ENCODE data around the gene TAPT1.

The TAPT1 gene, protein sequence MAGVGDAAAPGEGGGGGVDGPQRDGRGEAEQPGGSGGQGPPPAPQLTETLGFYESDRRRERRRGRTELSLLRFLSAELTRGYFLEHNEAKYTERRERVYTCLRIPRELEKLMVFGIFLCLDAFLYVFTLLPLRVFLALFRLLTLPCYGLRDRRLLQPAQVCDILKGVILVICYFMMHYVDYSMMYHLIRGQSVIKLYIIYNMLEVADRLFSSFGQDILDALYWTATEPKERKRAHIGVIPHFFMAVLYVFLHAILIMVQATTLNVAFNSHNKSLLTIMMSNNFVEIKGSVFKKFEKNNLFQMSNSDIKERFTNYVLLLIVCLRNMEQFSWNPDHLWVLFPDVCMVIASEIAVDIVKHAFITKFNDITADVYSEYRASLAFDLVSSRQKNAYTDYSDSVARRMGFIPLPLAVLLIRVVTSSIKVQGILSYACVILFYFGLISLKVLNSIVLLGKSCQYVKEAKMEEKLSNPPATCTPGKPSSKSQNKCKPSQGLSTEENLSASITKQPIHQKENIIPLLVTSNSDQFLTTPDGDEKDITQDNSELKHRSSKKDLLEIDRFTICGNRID

DNA sequence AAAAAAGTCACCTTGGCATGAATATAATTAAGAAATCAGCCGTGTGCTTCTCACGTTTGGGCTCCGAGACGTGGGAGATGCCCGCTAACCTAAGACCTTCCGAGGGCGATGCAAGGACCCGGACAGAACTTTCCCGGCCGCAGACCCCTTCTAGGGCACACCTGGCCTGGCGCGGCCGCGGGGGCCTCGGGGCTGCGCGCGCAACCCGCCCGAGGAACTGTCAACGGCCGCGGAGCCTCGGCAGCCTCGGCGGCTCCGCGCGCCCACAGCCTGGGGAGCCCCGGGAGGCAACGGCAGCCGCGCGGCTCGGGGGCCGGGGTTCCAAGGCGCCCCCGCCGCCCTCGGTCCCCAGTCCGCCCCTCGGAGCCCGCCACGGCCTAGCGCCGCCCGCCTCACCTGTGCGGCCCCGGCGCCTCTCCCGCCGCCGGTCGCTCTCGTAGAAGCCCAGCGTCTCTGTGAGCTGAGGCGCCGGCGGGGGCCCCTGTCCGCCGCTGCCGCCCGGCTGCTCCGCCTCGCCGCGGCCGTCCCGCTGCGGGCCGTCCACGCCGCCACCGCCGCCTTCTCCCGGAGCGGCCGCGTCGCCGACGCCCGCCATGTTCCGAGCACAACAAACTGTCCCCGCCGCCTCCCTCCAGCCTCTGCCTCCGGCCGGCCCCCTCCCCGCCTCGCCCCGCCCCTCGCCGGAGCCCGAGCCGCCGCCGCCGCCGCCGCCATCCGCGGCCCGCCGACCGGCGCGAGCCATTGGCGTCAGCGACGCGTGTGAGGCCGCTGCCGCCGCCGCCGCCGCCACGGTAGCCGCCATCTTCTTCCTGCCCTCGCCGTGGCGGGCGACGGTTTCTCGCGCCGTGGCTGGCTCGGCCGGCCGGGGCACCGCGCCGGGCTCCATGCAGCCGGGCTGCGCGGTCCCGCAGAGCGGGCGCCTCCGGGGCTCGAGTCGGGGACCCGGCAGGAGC lies at the start of gene TAPT1:
Gene TAPT1, minus strand, starts transcription at position 609 of the 953 bp plus-strand sequence. Its CDS starts 14 bp downstream, at position 595.
- peak; percentile 24 to 34 for DNase-seq (ENCODE audit: low read depth in 2 of 2)

DNA sequence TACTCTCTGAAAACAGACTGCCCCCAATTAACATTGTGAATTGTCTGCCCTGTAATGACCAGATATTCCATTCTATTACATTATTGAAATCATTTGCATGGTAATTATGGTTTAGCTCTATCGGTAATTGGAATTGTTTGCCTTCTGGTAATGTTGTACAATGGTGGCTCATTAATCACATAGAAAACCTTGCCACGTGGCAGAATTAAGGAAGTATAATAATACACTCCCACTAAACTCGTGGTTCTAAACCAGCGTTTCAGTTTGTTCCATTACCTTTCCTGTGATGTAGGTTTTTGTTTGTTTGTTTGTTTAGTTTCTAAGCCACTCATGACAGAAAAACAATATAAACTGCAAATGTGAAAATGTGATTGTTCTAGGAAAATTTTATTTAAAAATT lies 45.1 kb upstream of the TAPT1 start:
- DNase-seq (ENCODE audit: low read depth in 2 of 2), result no peak

DNA sequence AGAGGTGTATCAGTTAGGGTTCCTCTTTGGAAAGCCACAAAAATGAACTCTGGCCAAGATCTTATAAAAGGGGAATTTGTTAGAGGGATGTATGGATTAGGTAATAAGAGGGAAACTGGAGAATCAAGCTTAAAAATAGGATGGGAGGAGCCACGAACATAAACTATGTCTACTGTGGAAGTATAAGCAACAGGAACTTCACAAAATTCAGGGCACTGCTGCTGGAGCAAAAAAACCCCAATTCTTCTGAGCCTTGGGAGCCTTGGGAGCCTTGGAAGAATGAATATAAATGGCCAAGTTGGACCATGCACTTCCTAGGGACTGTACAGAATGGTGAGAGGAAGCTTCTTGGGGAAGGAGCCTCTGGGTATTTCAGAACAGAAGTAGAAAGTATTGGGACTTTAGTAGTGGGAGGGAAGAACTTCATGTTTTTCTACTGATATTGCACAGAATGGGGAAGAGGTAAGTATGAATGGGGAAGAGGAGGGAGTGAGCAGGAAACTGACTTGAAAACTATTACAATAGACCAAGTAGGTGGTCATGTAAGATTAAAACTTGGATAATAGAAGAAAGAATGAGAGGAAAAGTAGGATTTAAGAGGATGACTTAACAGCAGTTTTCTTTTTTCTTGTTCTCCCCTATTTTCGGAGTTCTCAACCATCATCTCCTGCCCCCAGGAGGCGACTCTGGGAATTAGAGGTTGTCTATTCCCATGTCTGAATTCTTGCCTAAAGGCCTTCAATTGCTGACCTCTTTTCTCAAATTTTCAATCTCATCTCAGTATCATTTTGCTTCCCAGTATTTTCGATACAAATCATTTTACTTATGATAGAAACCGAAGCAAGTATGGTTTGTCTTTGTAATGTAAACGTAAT lies 44.4 kb upstream of the TAPT1 start:
- DNase-seq (ENCODE audit: low read depth in 2 of 2), result no peak

DNA sequence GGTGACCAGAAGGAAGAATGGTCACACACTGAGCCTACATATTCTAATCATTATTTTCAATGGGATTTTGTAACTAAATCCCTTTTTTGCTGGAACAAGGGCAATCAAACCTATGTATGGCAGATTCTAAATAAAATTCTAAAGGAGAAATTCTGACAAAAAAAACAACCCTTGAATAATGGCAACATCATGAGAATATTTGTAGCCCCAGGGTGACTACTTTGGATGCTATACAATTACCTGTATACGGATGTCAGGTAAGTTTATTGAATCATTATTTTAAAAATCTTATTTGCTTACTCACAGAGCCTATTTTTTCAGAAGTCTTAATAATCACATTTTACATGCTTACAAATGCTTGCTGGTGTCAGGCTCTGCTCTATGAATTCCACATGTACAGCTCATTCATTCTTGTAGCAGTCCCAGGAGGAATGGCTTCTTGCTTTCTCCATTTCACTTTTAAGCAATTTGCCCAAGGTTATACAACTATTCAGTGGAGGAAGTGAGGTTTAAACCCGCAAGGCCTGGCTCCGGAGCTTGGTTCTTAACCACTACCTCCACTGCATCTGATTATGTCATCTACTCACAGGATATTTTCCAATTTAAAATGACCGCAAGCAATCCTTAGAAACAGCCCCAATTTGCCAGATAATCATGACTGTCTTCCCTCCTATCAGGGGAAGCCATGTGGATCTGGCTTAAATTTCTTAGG lies 43.6 kb upstream of the TAPT1 start:
- DNase-seq (ENCODE audit: low read depth in 2 of 2), result peak; percentile 99

DNA sequence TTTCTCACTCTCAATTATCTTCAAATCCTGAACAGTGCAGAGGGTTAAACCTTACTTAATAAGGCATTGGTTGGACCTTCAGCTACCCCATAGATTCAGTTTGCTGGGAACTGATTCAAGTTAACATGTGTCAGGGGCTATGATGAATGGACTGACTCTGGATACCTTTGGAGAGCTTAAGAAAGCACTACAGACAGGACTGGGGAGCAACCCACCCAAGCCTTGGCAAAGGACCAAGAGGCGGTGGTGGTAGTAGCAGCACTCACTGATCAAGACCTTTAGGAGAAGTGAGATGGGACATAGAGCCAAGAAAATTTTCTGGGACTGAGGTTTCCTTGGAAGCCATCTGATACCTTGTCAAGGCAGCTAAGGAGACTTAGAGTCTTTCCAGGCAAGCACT lies 43.0 kb upstream of the TAPT1 start:
- no peak for DNase-seq (ENCODE audit: low read depth in 2 of 2)

DNA sequence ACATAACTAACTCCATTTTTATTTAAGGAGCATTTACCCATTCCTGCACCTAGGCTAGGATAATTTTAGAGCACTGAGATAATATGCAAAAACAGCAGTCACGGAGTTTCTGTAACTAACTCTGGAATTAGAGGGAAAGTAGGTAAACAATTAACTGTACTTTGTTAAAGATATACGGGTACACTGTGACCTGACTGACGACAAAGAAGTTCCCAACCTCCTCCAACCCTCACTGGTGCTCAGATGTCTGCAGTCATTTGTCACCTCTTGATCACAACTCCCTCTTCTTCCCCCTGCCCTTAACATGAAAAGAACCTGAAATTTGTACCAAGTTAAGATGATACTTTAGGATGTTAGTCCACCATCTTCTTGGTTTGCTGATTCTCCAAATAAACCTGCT lies 42.0 kb upstream of the TAPT1 start:
- no peak for DNase-seq (ENCODE audit: low read depth in 2 of 2)

DNA sequence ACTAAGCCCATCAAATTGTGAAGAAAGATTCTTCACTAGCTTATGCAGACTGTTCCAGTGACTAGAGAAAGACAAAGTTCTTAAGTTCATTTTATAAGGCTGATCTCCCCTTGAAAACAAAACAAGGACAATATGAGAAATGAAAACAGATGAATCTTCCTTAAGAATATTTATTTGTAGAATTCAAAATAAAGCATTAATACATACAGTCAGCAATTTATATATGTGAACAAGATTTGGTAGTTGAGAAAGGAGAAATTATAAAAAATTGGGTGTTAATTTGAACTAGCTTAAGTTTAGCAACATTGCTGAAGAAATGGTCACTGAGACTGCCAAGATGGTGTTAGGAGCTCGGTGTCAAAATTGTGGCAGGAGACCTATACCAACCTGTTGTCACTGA lies 41.4 kb upstream of the TAPT1 start:
- DNase-seq (ENCODE audit: low read depth in 2 of 2), result no peak

DNA sequence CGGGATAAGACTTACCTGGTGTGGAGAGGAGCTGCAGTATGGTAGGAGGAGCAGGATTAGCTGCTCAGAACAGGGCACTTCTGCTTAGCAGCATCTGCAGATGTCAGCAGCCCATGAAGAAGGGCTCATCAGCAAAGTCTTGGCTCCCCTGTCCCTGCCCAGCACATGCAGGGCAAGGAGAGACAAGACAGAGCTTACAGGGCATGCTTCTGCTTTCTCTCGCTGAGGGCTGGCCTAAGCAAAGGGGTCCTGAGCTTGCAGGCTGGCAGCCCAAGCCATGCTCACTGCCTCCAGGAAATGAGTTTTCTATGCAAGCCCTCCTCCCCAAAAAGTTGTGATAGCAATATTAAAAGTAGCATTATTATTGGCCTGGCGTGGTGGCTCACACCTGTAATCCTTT lies 39.5 kb upstream of the TAPT1 start:
- DNase-seq (ENCODE audit: low read depth in 2 of 2), result no peak

DNA sequence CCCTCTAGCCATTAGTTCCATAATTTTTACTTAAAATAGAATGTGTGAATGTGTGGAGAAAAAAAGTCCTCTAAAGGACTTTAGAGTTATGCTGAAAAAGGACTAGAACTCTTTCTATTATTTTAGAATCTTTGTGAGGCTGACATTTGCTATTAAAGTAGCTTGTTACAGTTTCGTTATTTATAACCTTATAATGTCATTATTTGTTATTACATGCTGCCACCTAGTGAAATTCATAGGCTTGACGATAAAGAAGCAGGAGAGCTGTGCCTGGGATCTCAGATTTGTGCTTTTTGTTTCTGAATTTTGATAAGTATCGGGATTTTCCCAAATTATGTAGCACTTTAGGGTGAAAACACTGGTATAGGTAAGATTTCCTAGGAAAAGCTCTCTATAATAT lies 38.5 kb upstream of the TAPT1 start:
- DNase-seq (ENCODE audit: low read depth in 2 of 2), result peak in 1 of 2 experiments; percentile 15

DNA sequence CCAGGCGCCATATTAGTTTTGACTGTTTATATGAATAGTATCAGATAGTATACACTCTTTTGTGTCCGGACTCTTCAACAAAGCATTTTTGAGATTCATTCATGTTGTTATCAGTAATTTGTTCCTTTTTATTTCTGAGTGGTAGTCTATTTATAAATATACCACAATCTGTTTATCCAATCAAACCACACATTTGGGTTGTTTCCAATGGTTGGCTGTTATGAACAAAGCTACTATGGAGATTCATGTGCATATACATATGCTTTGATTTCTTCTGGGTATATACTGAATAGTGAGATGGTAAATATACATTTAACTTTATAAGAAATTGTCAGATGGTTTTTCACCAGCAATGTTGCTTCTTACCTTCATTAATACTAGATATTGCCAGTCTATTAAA lies 36.8 kb upstream of the TAPT1 start:
- no peak for DNase-seq (ENCODE audit: low read depth in 2 of 2)

DNA sequence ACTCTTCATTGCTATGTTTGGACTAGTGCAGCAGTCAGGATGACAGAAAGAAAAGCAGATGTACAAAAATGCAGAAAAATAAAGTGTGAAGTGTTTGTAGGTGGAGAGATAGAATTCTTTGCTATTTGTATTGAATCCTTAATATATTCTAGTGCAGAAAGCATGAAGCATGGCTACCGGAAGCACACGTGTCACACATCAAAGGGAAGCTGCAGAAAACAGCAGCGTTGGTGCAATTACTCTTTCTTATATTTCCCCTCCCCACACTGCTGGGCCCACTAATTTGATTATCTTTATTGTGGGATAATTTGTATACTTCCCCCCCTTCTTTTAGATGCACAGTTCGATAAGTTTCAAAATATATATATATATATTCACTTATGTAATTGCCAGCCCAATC lies 35.9 kb upstream of the TAPT1 start:
- DNase-seq (ENCODE audit: low read depth in 2 of 2), result no peak

DNA sequence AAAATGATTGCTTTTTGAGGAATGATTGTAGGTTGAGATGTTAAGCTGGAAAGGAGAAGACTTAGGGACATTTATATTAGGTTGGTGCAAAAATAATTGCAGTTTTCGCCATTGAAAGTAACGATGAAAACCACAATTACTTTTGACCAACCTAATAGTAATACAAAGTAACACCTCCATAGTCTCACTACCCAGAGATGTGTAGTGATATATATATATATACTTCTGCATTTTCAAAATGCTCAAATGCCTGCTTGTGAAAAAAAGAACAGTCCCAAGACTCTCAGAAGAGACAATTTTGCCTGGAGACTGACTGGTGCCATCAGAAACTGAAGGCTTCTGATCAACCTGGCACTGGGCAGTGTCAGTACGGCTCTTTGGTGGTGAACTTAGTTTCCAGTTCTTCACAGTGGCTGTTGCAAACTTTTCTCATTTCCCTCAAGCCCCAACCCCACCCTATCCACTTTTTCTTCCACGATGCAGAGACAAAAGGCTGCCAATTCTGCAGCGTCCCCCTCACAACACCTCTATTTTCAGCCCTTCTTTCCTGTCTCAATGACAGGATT lies 35.1 kb upstream of the TAPT1 start:
- no peak for DNase-seq (ENCODE audit: low read depth in 2 of 2)

DNA sequence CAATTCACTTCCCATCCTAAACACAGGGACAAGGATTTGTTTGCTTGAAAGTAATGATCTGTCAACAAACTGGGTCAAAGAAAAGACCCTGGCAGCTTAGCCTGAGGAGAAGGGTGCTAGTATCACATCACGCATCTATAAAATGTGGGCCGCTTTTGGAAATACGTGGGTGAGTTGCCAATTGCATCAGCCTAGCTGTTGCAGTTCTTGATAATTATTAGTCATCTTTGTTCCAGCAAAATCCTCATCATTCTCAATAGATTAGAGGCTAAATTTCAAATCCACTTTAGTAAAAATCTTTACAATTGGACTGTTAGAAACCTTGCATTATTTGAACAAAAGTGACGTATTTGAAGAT lies 33.6 kb upstream of the TAPT1 start:
- peak in 1 of 2 experiments; percentile 6 for DNase-seq (ENCODE audit: low read depth in 2 of 2)

DNA sequence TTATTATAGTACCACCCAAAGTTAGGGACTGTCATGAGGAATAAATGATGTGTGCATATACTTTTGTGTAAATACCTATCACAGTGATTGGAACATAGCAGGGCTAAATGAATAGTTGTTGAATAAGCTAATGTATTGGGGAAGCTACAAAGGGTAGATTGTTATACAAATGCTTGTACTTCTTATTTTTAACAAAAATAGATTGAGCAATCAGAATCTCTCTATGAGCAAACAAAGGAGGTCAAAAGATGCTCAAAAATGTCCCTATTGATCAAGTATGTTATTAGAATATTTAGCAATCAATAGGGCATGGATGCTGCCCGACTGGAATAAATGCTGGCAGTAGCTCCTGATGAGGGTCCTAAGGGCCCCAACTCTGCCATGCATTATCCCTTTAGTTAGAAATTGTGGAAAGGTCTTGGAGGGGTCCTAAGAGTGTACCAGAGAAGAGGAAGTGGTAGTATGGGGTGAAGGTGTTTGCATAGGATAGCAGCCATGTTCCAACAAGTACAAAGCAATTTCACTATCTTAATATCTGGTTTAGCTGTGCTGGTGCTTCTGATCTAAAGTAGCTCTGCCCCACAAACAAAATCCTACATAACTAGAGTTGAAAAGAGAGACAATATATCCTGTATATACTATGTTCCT lies 33.1 kb upstream of the TAPT1 start:
- no peak for DNase-seq (ENCODE audit: low read depth in 2 of 2)

DNA sequence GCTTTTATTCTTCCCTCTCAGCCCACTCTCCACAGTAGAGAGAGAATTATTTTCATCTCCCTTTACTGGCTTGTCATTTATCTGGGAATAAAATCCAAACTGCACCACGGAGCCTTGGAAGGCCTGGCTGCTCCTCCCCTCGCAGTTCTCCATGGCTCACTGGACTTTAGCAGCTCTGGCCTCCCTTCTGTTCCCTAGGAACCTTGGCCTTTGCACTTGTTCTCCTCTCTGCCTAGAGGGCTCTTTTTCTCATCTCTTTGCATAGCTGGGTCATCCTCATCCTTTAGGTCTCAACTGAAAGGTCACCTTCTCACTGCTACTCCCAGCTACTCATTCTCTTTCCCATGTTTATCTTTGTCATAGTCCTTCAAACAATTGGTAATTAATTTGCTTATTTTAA lies 31.3 kb upstream of the TAPT1 start:
- DNase-seq (ENCODE audit: low read depth in 2 of 2), result no peak

DNA sequence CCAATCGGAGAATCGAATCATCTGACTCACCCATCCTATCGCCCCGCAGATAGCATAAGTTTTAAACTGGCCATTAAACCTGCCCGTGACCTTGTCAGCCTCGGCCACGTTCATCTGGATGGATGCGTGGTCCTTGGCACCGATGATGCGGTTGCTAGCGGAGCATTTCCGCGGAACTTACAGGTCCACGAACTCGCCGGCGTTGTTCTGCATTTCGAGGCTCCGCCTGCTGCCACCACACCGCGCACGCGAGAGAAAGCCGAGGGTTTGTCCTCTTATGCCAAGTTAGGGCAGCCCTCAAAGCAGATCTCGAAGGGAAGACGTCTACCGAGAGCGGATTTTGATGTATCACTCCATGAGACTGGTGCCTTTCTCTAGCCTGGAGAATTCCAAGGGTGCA lies 30.1 kb upstream of the TAPT1 start:
- DNase-seq (ENCODE audit: low read depth in 2 of 2), result no peak

DNA sequence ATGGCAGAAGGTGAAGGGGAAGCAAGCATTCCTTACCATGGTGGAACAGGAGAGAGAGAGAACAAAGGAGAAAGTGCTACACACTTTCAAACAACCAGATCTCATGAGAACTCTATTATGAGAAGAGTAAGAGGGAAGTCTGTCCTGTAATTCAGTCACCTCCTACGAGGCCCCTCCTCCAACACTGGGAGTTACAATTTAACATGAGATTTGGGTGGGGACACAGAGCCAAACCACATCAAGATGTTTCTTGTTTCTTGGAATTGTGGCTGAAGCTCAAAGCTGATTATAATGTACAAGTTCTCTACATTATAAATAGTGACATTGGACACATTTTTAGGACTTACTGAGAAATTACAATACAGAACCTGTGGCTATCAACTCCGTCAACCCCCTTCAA lies 29.5 kb upstream of the TAPT1 start:
- DNase-seq (ENCODE audit: low read depth in 2 of 2), result no peak

DNA sequence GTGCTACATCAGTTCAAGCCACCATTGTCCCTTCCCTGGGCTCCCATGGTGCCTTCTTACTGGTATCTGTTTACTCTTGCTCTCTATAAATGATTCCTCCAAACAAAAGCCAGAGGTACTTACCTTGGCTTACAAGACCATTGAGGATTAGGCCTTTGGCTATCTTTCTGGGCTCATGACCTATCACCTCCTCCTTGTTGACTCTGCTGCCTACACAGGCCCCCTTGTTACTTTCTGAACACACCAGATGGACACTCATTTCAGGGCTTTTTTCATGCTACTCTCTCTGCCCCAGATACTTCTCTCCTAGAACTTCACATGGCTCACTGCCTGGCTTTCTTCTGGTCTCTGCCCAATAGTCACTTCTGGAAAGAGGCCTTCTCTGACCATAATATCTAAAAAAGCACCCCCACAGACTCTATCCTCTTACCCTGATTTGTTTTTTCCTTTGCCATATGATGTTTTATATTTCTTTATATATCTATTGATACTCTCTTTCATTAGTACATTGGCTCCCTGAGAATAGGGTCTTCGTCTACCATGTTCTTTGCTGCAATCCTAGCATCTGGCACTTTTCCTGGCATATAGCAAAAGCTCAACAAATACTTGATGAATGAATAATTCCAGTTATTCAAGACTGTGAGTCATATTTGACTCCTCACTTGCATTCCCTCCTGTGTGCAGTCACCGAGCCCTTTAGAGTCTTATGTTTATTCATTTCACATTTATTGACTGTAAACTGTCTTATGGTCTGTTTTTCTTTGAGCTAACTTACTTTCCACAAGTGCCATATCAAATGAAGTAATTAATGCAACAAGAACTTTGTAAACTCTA lies 27.1 kb upstream of the TAPT1 start:
- peak; percentile 67 to 69 for DNase-seq (ENCODE audit: low read depth in 2 of 2)
